Measurements from ENCODE around the gene CDK11B.

CDK11B gene

DNA sequence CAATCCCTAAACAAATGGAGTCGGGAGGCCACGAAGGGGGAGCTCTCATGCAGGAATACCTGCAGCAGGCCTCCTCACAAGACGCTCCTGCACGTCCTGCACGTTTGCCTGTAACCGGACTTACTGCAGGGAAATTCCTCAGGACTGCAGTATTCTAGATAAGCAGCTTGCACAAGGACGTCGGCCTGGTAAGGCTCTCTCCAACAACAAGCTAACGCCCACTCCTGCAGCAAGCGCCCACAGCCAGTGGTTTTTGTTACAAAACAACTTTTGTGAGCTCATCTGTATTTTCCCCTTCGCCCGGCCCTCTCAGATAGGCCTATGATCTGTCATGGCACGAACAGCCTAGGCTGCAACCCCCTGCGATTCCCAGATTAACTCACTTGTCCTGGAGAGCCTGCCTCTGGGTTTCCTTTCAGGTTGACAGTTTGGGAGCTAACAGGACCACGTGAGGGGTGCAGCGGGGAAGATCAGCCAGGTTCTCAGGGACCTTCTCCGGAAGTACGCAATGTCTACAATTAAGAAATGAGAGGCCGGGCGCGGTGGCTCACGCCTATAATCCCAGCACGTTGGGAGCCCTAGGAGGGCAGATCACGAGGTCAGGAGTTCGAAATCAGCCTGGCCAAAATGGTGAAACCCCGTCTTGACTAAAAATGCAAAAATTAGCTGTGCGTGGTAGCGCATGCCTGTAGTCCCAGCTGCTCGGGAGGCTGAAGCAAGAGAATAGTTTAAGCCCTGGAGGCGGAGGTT is 44.4 kb downstream of the CDK11B start:
- DNase-seq: peak; percentile 30 to 45 (median 36)

DNA sequence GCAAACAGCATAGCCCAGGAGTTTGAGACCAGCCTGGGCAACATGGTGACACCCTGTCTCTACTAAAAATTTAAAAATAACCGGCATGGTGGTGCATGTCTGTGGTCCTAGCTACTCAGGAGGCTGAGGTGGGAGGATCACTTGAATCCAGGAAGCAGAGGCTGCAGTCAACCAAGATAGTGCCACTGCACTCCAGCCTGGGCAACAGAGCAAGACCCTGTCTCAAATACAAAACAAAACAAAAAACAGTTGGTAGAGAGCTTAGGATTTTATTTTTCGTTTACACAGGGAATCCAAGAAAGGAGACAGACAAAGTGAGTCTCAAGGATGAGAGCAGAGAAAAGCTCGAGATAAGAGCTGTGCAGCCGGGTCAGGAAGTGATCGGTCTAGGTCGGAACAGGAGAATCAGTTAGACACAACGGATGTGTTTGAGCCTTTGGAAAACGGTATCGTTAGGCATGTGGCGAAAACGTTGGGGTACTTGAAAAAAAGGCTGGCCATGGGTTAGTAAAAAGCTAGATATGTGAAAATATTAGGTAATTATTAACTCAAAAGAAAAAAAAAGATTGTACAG is 45.2 kb downstream of the CDK11B start:
- no peak for DNase-seq

DNA sequence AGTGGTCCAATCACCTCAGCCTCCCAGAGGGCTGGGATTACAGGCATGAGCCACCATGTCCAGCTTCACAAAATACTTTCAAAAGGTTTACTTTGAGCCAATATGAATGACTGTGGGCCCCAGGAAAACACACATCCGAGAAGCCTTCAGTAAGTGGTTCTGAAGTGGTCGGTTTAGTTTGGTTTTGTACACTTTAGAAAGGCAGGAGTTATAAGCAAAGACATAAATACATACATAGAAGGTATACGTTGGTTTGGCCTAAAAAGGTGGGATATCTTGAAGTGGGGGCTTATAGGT is 46.8 kb downstream of the CDK11B start:
- no peak for DNase-seq

DNA sequence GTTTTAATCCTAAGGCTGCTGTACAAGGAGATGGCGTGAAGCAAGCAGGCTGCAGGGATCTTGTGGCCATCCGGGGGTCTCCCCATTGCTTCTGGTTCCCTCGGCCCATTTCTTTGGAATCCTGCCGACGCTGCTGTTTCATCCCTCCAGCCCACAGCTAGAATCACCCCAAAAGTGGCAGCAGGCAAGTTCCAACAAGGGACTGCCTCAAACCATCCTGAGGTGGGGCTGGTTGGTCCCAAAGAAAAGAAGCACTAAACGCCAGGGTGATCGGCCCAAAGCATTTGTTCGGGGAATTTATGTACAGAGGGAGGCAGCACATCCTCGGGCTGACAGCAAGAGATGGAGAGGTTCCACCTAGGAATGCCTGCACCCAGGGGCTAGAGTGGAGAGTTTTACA is 48.0 kb downstream of the CDK11B start:
- no peak for DNase-seq

DNA sequence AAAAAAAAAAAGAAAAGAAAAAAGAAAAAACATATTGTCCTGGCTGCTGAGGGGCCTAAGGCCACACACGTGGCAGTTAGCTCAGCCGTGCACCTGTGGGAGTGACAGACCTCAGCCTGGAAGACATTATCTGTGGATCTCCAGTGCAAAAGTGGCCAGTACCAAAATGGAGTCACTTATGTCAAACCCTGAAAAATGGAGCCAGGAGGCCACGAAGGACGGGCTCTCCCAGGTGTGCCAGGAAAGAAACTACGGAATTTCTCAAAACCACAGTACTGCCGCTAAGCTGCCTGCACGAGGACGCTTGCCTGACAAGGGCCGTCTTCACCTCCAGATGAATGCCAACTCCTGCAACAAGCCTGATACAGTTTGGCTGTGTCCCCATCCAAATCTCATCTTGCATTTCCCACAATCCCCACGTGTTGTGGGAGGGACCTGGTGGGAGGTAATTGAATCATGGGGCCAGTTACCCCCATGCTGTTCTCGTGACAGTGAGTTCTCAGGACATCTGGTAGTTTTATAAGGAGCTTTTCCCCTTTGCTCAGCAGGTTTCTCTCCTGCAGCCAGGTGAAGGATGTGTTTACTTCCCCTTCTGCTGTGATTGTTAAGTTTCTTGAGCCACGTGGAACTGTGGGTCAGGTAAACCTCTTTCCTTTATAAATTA is 48.9 kb downstream of the CDK11B start:
- DNase-seq: no peak

DNA sequence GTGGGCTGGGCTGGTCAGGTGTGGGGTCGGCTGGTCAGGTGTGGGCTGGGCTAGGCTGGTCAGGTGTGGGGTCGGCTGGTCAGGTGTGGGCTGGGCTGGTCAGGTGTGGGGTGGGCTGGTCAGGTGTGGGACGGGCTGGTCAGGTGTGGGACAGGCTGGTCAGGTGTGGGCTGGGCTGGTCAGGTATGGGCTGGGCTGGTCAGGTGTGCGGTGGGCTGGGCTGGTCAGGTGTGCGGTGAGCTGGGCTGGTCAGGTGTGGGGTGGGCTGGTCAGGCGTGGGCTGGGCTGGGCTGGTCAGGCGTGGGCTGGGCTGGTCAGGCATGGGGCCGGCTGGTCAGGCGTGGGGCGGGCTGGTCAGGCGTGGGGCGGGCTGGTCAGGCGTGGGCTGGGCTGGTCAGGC is 52.6 kb downstream of the CDK11B start:
- no peak for DNase-seq

DNA sequence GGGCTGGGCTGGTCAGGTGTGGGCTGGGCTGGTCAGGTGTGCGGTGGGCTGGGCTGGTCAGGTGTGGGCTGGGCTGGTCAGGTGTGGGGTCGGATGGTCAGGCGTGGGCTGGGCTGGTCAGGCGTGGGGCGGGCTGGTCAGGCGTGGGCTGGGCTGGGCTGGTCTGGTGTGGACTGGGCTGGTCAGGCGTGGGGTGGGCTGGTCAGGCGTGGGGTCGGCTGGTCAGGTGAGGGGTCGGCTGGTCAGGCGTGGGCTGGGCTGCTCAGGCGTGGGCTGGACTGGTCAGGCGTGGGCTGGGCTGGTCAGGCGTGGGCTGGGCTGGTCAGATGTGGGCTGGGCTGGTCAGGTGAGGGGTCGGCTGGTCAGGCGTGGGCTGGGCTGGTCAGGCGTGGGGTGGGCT is 53.1 kb downstream of the CDK11B start:
- DNase-seq: no peak

DNA sequence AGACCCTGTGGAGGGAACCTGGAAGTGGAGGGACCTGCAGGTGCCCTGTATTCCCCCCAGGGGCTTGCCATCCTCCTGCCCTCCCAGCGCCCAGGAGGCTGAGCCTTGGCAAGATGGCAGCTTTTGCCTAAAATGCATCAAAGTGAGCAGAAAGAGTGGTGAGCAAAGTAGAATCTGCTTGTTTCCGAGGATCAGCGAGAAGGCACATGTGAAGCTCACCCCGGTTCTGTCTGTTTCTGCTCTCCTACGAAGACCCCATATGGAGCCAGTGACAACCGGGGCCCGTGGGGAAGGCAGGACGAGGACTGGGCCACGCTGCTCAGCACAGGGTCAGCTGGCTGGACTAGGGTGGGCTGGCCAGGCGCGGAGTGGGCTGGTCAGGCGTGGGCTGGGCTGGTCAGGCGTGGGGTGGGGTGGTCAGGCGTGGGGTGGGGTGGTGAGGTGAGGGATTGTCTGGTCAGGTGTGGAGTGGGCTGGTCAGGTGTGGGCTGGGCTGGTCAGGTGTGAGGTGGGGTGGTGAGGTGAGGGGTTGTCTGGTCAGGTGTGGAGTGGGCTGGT is 53.7 kb downstream of the CDK11B start:
- peak in 1 of 5 donors; percentile 10 for DNase-seq

DNA sequence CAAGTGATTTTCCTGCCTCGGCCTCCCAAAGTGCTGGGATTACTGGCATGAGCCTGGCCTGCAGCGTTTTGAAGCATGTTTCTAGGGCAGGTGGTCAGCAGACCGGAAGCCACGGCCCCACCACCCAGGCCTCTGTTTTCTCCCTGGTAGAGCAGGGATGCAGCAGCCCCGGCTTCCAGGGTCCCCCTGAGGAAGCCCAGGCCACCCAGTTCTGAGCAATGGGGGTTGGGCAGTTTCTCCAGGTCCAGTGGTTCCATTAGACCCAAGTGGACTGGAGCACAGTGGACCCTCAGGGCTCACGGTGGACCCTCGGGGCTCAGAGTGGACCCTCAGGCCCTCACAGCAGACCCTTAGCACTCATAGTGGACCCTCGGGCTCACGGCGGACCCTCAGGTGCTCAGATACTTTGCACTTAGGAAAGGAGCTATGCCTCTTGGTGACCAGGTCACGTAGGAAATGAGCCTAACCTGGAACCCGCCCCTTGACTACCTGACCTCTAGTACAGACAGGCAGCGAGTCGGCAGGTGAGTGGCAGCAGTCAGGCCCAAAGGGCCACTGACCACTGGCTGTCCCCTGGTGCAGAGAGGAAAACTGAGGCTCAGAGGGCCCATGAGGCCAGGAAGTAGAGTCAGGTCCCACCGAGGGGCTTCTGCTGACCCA is 54.3 kb downstream of the CDK11B start:
- DNase-seq: no peak

DNA sequence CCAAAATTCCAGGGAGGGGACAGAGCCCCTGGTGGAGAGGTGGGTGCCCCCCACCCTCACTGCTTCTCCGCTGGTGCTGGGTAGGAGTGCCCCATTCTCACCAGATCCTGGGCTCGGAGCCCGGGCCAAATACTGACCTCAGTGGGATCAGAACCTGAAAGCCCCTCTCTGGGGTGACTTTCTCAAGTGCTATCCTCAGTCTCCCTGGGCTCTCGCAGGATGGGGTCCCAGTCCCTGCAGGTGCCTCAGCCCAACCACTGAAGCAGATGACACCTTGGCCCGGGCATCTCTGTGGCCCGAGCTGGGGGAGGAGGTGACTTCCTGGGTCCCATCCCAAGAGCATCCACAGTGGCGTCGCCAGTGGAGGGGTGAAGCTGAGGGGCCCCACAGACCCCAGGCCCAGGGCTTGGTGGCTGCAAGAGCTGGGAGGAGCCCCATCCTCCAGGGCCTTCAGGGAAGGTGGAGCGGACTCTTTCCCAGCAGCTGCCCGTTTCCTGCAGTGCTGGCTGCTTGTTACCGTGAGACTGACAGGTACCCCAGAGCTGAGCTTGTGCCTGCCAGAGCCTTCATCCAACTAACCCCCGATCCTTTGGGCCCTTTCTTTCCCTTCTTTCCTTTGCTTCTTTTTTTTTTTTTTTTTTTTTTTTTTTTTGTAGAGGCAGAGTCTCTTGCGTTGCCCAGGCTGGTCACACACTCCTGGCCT is 55.0 kb downstream of the CDK11B start:
- DNase-seq: no peak

DNA sequence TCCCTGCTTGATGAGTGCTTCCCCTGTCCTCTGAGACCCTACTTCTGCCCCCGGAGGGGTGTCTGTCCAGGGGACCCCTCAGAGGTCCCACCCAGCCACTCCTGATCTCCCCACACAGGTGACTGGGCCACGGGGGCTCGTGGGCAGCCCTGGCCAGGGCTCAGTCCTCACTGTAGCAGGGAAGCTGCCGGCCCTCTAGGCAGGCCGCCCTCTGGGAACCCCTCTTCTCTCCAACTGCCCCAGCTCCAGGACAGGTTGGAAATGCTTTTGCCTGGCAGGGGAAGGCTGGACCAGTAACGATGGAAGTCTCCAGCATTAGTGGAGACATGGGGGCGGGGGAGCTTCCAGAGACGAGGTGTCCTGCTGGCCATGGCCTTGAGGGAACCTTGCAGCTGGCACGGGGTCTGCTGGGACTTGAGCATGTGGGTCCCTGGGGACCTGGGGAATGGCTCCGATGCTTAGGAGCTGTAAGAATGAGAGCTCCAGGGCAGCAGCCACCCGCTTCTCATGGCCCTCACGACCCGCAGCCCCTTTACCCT is 55.8 kb downstream of the CDK11B start:
- DNase-seq: no peak

DNA sequence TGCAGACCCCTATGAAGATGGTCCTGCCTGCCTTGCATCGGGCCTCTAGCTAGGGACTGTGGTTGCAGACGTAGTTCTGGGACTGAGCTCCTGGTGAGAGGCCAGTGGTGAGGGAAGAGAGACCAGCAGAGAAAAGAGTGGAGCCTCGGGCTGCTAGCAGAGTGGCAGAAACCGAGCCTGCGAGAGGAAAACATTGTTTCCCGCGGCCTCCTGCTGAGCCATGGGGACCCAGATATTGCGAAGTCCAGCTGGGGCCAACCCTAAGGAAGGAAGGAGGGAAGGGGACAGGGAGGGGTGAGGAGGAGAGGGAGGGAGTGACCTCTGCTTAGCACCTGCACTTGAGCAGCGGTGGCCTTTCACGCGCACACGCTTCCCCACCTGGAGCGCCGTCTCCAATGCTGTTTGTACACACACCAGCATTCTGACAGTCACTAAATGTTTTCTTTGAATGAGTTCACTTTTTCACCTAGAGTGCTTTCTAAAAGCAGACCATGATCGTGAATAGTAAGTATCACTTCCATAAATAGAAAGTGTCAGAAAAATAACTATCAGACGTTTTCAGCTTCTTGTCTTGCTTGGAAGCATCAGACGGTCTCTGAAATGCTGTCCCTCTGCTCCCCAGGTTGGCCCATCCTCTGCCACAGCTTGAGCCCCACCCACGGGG is 56.4 kb downstream of the CDK11B start:
- no peak for DNase-seq

DNA sequence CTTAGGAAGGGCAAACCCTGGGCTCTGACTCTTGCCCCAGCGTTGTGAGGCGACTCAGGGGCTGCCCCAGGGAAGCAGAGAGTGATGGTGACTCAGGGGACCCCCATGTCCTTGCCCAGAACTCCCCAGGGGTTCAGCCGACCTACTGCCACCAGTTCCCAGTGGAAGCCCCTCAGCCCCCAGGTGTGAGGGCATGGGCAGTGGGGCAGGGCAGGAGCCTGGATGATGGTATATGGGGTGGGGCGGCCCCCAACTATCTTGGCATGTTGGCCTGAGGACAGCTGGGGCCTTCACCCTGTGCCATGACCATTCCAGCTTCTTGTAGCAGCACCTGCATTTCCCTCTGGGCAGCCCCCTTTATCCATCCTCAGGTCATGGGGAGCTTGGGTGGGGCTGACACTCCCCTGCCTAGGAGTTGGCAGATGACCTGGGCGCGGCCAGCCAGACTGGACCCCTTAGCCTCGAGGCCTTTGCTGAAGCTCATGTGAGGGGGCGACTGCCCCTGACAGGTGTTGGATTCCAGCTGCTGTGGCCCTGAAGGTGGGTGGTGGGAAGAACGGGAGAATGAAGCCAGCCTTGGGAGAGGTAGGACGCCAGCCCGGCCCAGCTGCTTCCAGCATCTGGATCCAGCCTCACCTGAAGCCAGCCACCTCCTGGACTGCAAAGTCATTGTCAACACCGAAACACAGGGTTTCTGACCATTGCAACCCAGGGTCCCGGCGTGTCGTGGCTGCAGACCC is 57.1 kb downstream of the CDK11B start:
- no peak for DNase-seq

DNA sequence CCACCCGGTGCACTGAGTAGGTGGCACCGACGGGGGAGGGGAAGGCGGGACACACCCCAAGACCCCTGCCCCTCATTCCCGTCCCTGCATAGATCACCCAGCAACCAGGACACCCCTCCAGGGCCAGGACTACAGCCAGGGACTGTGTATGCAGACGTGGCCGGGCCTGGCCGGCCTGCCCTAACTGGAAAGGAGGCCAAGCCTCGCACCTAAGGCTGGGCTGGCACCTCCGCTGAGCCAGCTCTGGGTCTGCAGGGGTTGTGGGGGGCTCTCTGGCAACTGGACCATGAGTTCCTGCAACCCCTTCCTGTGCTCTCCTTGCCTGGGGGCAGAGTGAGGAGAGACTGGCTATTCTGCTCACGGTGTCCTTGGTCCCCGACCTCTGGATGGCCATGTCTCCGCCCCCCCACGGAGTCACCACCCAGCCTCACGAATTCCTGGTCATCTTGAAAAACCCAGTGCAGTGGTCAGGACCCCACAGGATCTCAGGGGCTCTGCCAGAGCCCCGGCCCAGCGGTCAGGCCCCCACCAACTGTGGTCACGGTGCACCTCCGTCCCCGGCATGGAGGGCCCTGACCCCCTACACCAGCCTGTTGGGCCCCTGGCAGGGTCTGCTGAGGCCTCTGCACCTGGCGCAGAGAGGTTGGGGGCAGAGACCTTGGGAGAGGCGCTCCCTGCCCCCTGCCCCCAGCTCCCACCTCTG is 57.8 kb downstream of the CDK11B start:
- DNase-seq: no peak

DNA sequence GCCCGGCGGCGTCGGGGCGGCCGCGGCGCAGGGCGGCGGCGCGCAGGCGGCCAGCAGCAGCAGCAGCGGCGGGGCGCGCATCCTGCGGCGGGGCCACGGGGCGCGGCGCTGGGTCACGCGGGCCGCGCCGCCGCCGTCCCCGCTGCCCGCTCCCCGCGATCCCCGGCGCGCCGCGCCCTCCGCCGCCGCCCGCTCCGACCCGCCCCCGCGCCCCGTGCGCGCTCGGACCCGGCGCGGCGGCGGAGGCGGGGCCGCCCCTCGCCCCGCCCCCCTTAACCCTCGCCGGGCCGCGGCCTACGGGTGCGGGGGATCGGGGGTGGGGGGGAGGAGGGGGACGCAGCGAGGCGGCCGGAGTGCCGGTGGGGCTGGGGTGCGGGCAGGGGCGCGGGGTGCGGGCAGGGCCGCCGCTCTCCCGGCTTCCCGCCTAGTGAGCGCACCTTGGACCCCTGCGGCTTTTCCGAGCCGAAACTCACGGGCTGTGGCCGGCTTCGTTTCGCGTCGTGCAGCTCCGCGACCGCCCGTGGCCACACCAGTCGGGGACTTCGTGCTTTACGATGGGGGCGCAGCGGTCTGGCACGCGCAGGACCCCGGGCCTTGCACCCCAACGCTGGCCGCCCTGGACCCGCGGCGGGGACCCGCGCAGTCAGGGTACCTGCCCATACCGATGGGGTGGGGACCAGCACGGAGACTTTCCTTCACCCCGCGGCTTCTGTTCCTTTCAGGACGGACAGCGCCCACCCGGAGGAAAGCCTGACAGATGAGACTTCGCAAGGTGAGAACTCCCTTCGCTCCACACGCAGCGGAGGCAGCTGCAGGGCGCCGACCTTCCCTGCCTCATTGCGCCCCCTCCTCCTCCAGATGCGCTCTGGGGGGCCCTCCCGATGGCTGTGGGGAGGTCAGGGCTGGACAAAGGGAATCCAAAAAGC is 58.6 kb downstream of the CDK11B start, which contains the start of gene FNDC10:
TSS of gene FNDC10 (minus strand) at position 201 of the 926 bp plus-strand sequence. CDS start at position 81, 120 bp downstream.
- no peak for DNase-seq

DNA sequence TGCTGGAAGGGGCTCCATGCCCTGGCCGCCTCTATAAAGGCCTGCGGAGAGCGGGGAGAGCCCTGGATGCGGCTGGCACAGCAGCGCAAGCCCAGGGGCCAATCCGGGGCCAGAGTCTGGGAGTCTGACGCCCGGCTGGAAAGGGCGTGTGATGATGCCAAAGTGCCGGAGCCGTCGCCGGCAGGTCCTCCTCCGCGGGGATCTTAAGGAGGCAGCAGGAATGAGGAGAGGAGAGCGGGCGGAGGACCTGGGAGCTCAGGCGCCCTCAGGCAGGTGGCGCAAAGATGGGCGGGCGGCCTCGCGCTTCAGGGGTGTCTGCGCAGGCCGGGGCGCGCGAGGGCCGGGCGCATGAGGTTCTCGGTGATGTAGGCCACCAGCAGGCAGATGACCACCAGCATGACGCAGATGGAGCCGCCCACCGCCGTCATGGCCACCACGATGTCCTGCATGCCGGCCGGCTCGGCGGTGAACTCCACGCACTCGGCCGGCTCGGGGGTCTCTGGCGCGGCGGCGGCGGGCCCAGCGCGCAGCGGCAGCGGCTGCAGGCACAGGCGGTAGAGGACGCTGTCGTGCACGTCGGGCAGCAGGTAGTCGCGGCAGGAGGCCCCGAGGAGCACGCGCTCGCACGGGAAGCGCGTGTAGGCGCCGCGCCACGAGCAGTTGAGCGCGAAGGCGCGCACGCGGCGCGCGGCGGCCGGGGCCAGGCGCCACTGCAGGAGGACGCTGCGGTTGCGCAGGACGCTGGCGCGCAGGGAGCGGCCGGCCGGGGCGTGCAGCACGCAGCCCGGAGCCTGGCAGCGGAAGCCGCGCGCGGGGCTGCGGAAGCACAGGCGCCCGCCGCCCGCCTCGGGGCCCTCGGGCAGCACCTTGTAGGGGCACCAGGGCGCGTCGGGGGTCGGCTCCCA is 59.5 kb downstream of the CDK11B start:
- DNase-seq: peak in 2 of 5 donors; percentile 35 to 55

DNA sequence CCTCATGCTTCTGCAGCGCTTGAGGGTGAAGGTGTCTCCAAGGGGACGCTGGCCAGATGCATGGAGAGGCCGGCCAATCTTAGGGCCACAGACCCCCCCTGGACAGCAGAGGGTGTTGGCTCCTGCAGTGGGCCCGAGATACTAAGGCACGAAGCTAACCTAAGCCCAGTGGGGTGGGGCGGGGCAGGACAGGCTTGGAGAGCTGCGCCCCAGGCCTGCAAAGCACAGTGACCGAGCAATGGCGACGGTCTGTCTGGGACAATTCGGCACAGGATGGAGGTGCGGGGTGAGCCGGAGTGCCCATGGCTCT is 60.1 kb downstream of the CDK11B start:
- no peak for DNase-seq

DNA sequence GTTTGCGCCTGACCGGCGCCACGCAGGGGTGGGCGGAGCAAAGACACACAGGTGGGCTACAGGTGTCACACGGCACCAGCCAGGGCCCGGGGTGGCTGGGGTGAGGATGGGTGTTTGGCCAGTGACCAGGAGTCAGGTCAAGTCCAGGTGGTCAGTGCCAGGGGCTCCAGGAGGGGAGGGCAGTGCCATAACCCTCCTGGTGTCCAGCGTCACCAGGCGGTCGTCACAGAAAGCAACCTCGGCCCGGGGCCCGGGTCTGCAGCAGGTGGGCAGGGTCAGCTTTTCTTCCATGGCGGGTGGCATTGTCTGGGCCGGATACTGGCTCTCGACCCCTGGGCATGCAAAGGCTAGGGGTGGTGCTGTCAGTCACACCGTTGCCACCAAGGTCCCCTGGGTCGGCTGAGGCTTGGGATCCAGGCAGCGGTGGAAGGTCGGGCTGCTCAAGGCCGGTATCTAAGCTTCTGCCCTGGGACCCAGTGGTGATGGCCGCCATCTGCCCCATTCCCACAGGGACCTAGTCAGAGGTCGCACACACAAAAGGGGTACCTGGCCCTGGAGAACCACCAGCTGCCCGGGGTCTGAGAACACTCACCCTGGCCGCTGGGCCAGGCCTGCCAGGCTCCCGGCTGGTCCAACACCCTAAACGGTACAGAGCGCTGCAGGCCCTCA is 60.6 kb downstream of the CDK11B start:
- DNase-seq: no peak
